GM06990 (cell line): ENCODE measurements around the gene RPL38.

Experiments used
- DNase-seq: peaks from one replicate; pipeline ENCODE4 v3.0.0-alpha.2; 2011; ENCODE audit not compliant: insufficient read length; ENCODE audit errors: extremely low read depth
- H3K27me3 ChIP-seq: replicated peaks from 2 replicates; pipeline ENCODE4 v1.6.0; 2011; ENCODE audit warnings: low read length; ENCODE audit not compliant: control insufficient read depth, insufficient read depth
- H3K36me3 ChIP-seq: 2 replicates; pipeline ENCODE4 v1.5.1; 2011; ENCODE audit warnings: low read length; ENCODE audit not compliant: control insufficient read depth, insufficient read depth
- H3K4me3 ChIP-seq: replicated peaks from 2 replicates; pipeline ENCODE4 v1.5.1; 2011; ENCODE audit warnings: low read depth, mild to moderate bottlenecking, control low read depth, low read length
- TF ChIP-seq, protein P1 (sequence below): IDR thresholded peaks from 2 replicates; pipeline ENCODE4 v1.5.1; 2011; ENCODE audit warnings: low read length, control low read depth, mild to moderate bottlenecking, inconsistent platforms; ENCODE audit not compliant: insufficient read depth, poor library complexity, severe bottlenecking

The RPL38 gene

GRCh38 chr17:74177018-74177450 is 26.4 kb upstream of the RPL38 start:
- no peaks in the 10 kb centered on the region for H3K36me3 ChIP-seq
- no peak for DNase-seq
- H3K4me3 ChIP-seq = no peak overlapping the region
- H3K27me3 ChIP-seq = peaks cover 2% of the 10 kb centered on the region; the same call in 1 of the 2 replicates
- TF ChIP-seq, protein P1, sequence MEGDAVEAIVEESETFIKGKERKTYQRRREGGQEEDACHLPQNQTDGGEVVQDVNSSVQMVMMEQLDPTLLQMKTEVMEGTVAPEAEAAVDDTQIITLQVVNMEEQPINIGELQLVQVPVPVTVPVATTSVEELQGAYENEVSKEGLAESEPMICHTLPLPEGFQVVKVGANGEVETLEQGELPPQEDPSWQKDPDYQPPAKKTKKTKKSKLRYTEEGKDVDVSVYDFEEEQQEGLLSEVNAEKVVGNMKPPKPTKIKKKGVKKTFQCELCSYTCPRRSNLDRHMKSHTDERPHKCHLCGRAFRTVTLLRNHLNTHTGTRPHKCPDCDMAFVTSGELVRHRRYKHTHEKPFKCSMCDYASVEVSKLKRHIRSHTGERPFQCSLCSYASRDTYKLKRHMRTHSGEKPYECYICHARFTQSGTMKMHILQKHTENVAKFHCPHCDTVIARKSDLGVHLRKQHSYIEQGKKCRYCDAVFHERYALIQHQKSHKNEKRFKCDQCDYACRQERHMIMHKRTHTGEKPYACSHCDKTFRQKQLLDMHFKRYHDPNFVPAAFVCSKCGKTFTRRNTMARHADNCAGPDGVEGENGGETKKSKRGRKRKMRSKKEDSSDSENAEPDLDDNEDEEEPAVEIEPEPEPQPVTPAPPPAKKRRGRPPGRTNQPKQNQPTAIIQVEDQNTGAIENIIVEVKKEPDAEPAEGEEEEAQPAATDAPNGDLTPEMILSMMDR = no peak

- Histone ChIP-seq H3K4me3 (no peak overlapping the region), H3K27me3 (peaks cover 2% of the 10 kb centered on the region; the same call in 1 of the 2 replicates), H3K36me3 (no peaks in the 10 kb centered on the region)
- DNase-seq = no peak
- TF ChIP-seq, protein P1 = no peak
Measured at GRCh38 chr17:74179576-74179975, 23.9 kb upstream of the RPL38 start.

DNA sequence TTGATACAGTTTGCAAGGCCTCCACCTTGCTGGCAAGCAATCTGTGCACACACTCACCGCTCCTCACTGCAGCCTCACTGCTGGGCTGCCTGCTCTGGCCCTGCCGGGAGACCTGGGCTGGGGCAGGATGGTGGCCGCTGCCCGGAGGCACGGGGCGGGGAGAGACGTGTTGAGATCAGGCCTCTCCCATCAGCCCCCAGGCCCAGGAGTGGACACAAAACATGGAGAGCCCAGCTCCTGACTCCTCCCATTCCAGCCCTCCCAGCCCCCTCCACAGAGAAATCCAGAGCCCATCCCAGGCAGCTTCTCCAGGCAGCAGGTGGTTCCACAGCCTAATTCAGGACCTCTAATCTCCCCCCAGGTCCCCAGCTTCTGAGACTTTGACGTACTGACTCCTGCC is 23.1 kb upstream of the RPL38 start:
- no peak overlapping the region for H3K4me3 ChIP-seq
- H3K36me3 ChIP-seq = no peaks in the 10 kb centered on the region
- TF ChIP-seq, protein P1 = no peak
- DNase-seq = no peak
- H3K27me3 ChIP-seq = peaks cover 2% of the 10 kb centered on the region; the same call in 1 of the 2 replicates

DNA sequence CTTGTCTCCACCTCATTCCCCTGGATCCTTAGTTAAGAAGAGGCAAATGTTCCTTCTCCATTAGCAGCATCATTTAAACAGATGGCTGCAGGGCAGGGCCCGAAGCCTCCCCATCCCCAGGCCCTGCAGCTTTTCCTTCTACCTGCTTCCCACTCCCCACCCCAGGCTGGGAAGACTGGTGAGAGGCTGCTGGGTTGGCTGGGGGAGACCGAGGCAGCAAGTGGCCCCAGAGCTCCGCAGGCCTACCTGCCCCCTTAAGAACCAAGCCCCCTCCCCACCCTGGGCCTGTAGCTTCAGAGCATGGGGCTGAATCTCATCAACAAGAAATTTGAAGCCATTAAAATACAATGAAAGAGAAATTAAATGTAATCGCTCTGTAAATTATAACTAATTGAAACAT is 22.1 kb upstream of the RPL38 start:
- DNase-seq = no peak
- H3K4me3 ChIP-seq = no peak overlapping the region
- TF ChIP-seq, protein P1 = no peak
- no peaks in the 10 kb centered on the region for H3K36me3 ChIP-seq
- peaks cover 2% of the 10 kb centered on the region; the same call in 1 of the 2 replicates for H3K27me3 ChIP-seq

DNA sequence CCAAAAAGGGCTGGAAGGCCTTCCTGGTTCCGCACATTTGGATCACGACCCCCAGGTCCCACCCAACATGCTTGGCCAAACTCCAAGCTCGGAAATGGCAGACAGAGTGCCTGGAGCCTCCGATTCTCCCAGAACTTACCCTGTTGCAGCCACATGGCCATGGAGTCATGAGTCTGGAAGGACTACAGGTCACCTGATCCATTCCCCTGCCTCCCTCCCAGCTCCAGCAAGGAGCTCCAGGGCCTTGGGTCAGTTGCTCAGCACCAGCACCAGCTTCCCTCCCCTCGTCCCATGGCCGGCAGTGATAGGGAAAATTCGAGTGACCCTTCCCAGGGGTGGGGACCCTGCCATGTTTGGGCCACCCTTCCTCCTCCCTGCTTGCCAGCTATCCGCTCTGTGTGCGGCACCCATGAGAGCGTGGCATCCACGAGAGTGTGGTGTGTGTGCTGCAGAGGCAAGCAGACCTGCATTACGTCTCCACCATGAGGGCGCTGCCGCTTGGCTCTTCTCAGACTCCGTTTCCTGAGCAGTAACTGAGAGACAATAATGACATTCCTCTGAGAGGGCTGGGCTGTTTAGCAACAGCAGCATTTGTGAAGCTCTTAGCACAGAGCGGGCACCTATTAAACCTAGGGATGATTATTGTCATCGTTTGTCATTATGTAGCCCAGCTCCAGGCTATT is 21.3 kb upstream of the RPL38 start:
- Histone ChIP-seq H3K27me3 (peaks cover 2% of the 10 kb centered on the region; the same call in 1 of the 2 replicates), H3K4me3 (no peak overlapping the region), H3K36me3 (no peaks in the 10 kb centered on the region)
- TF ChIP-seq, protein P1 = no peak
- no peak for DNase-seq
